ENCODE results near the gene MFN2.
"Not testable (repeated sequence)": the region's sequence is repeated elsewhere in the genome, so short reads cannot be mapped to it uniquely, and the experiment has no call there.

MFN2 gene

DNA sequence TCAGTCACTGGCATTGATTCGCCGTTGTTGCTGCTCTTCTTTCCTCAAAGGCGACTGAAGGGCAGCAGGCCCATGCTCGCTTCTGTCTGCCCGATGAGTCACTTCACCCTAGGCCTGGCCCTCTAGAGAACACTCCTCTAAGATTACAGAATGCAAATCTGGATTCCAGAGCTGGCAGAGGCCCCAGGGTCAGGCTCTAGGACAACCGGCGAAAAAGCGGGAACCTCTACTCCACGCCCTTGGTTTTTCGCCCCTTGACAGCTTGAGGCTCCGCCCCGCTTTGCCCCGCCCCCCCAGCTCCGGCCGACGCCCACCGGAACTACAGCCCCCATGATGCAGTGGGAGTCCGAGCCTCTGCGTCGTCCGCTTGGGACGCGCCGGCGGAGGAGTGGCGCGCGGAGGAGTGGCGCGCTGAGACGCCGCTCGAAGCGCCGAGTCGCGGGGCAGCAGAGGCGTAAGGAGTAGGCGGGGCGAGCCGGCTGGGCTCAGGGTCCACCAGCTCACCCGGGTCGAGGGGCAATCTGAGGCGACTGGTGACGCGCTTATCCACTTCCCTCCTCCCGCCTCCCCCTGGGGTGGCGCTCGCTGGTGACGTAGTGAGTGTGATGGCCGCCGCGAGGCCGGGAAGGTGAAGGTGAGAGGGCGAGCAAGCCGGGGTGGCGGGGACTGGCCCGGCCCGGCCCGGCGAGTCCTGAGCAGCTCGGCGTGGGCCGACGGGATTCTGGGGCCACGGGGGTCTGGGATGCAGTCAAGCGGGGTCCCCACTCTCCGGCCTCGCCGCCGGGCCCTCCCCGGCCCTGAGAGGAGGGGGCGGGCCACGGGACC, at the start of gene MFN2:
MFN2 (plus strand) TSS at position 594 of the 825 bp plus-strand sequence. CDS start 8,725 bp downstream, outside the sequence.
- peak; percentile 79 for DNase-seq (ENCODE audit: low read depth)
- peak within 1 kb of the TSS; percentile 97 for H3K4me3 ChIP-seq (ENCODE audit: control insufficient read depth, low read depth, low read length)
- TF ChIP-seq, protein P1, sequence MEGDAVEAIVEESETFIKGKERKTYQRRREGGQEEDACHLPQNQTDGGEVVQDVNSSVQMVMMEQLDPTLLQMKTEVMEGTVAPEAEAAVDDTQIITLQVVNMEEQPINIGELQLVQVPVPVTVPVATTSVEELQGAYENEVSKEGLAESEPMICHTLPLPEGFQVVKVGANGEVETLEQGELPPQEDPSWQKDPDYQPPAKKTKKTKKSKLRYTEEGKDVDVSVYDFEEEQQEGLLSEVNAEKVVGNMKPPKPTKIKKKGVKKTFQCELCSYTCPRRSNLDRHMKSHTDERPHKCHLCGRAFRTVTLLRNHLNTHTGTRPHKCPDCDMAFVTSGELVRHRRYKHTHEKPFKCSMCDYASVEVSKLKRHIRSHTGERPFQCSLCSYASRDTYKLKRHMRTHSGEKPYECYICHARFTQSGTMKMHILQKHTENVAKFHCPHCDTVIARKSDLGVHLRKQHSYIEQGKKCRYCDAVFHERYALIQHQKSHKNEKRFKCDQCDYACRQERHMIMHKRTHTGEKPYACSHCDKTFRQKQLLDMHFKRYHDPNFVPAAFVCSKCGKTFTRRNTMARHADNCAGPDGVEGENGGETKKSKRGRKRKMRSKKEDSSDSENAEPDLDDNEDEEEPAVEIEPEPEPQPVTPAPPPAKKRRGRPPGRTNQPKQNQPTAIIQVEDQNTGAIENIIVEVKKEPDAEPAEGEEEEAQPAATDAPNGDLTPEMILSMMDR (IDR thresholded peaks at IDR 0.05; ENCODE audit: control insufficient read depth, insufficient read depth, low read depth, low read length, missing control alignments) = no peak

DNA sequence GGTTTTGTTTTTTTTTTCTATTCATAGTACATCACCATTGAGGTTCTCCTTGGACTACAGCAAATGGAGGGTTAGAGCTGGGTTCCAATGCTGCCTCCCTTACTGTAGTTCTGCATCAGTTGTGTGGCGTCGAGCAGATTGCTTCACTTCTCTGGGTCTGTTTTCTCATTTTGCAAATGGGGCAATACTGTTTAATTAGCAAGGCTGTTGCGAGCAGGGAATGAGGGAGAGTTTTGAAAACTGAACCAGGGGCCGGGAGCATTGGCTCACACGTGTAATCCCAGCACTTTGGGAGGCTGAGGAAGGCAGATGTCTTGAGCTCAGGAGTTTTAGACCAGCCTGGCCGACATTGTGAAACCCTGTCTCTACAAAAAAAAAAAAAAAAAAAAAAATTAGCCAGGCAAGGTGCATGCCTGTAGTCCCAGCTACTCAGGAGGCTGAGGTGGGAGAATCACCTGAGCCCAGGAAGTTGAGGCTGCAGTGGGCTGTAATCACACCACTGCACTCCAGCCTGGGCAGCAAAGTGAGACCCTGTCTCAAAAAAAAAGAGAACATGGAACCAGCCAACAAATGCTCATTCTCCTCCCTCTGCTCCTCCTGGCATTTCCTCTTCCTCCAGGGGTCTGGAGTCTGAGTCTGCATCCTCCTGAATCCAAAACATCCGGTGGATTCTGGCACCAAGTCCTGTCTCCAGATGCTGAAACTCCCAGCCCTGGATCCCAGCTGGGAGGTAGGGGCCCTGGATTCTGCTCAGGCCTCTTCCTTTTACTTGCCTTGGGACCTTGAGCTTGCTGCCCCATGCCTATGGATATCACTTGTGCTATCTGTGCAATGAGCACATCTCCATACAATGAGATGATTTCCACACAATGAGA, 49.4 kb upstream of the MFN2 start:
- DNase-seq (ENCODE audit: low read depth) = no peak
- no peak overlapping the region for H3K4me3 ChIP-seq (ENCODE audit: control insufficient read depth, low read depth, low read length)
- TF ChIP-seq, protein P1 (IDR thresholded peaks at IDR 0.05; ENCODE audit: control insufficient read depth, insufficient read depth, low read depth, low read length, missing control alignments) = no peak

DNA sequence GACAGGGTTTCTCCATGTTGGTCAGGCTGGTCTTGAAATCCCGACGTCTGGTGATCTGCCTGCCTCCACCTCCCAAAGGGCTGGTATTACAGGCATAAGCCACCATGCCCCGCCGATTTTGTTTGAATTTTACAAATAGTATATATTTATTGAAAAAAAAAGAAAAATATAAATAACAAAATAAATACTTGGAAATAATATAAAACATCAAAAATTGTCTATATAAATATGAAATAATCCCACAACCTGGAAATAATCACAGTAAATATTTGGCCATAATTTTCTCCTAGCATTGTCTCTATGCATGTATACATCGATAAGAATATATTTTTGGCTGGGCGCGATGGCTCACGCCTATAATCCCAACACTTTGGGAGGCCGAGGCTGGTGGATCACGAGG, 48.4 kb upstream of the MFN2 start:
- TF ChIP-seq, protein P1 (IDR thresholded peaks at IDR 0.05; ENCODE audit: control insufficient read depth, insufficient read depth, low read depth, low read length, missing control alignments) = no peak
- DNase-seq (ENCODE audit: low read depth) = no peak
- H3K4me3 ChIP-seq (ENCODE audit: control insufficient read depth, low read depth, low read length) = no peak overlapping the region

DNA sequence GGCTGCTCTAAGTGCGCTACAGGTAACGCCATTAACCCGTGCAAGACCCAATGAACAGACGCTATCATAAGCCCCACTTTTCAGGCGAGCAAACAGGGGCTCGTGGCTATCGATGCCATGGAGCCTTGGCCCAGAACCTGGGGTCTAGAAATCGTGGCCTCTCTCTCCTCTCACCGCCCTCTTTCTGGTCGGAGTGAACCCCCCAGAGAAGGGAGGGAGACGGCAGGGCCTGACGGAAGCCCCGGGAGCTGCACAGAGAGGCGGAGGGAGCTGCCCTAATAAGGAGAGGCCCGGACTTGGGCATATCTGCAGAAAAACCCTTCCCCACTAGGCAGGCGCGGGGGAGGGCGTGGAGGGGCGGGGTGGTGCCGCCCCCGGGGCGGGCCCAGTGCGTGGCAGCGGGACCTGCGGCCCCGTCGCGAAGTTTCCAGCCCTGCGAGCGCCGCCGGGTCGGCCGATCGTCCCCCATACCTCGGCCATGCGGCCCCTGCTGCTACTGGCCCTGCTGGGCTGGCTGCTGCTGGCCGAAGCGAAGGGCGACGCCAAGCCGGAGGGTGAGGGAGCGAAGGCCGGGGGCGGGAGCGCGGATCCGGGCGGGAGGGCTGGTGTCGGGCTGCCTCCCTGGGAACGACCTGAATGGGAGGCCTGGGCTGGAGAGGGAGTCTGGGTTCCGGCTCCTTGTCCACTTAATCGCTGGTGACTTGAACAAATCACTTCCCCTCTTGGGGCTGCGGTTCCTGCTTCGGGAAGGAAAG, 45.8 kb upstream of the MFN2 start, which contains the start of gene PLOD1:
PLOD1 (plus strand) TSS at position 416 of the 755 bp plus-strand sequence; CDS start at position 479, 63 bp downstream.
- TF ChIP-seq, protein P1 (IDR thresholded peaks at IDR 0.05; ENCODE audit: control insufficient read depth, insufficient read depth, low read depth, low read length, missing control alignments) = no peak
- DNase-seq (ENCODE audit: low read depth) = no peak
- H3K4me3 ChIP-seq (ENCODE audit: control insufficient read depth, low read depth, low read length) = peak within 1 kb of the TSS; percentile 52

DNA sequence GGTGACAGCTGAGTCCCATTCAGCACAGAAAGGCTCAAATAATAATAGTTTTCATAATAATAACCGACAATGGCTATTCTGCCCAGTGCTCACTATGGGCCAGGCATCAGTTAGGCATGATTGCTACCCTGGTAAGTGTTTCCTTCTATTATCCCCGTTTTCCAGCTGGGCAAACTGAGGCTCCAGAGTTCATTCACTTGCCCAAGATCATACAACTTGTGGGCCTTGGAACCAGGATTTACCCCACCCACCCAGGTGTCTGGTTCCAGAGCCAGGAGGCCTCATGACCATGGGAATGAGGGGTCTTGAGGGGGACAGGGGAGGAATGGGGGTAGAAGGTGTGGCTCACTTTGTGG, 45.2 kb upstream of the MFN2 start:
- H3K4me3 ChIP-seq (ENCODE audit: control insufficient read depth, low read depth, low read length) = peak overlapping the region; percentile 52
- no peak for DNase-seq (ENCODE audit: low read depth)
- TF ChIP-seq, protein P1 (IDR thresholded peaks at IDR 0.05; ENCODE audit: control insufficient read depth, insufficient read depth, low read depth, low read length, missing control alignments) = no peak

DNA sequence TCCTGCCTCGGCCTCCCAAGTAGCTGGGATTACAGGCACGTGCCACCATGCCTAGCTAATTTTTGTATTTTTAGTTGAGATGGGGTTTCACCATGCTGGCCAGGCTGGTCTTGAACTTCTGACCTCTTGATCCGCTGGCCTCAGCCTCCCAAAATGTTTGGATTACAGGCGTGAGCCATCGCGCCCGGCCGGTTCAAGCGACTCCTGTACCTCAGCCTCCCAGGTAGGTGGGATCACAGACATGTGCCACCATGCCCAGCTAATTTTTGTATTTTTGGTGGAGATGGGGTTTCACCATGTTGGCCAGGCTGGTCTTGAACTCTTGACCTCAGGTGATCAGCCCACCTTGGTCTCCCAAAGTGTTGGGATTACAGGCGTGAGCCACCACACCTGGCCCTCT, 44.5 kb upstream of the MFN2 start:
- not testable (repeated sequence) for H3K4me3 ChIP-seq (ENCODE audit: control insufficient read depth, low read depth, low read length)

More for the DNA sequence above, 44.5 kb upstream of the MFN2 start:
- DNase-seq (ENCODE audit: low read depth) = not testable (repeated sequence)

Measured in AG09309 (cell line).